GM23248 (cell line): Measurements from ENCODE around the gene RNF157. TPM values are rescaled to one million over a fixed set of nuclear protein-coding genes. Genes with fewer than 3 reads are reported as not detected.

ENCODE experiments used
- DNase-seq: peaks from one replicate; pipeline ENCODE4 v3.0.0-alpha.2; 2015
- H2AFZ ChIP-seq: fragments of 200-600 bp; sonication (generic); 2 replicates; pipeline ENCODE4 v1.6.1; 2016; ENCODE audit warnings: antibody characterized with exemption
- H3F3A ChIP-seq: fragments of 200-600 bp; sonication (generic); 2 replicates; pipeline ENCODE4 v1.6.1; 2016; ENCODE audit warnings: mild to moderate bottlenecking, antibody characterized with exemption, mixed run types; ENCODE audit not compliant: insufficient read depth
- H3K27ac ChIP-seq: fragments of 200-600 bp; sonication (generic); 2 replicates; pipeline ENCODE4 v1.5.1; 2016; ENCODE audit warnings: mild to moderate bottlenecking
- H3K27me3 ChIP-seq: fragments of 200-600 bp; sonication (generic); replicated peaks from 2 replicates; pipeline ENCODE4 v1.6.1; 2016; ENCODE audit warnings: mild to moderate bottlenecking; ENCODE audit not compliant: insufficient read depth
- H3K36me3 ChIP-seq: fragments of 200-600 bp; sonication (generic); 2 replicates; pipeline ENCODE4 v1.6.1; 2016; ENCODE audit warnings: low read depth, mild to moderate bottlenecking
- H3K4me1 ChIP-seq: fragments of 200-600 bp; sonication (generic); 2 replicates; pipeline ENCODE4 v1.6.1; 2016; ENCODE audit warnings: mild to moderate bottlenecking; ENCODE audit not compliant: insufficient read depth
- H3K4me2 ChIP-seq: fragments of 200-600 bp; sonication (generic); one replicate; pipeline ENCODE4 v1.6.1; 2016; ENCODE audit warnings: mild to moderate bottlenecking; ENCODE audit not compliant: unreplicated experiment
- H3K4me3 ChIP-seq: fragments of 200-600 bp; sonication (generic); 2 replicates; pipeline ENCODE4 v1.5.1; 2016; ENCODE audit warnings: mild to moderate bottlenecking
- H3K79me2 ChIP-seq: fragments of 200-600 bp; sonication (generic); 2 replicates; pipeline ENCODE4 v1.6.1; 2016; ENCODE audit warnings: mild to moderate bottlenecking; ENCODE audit not compliant: insufficient read depth
- H3K9ac ChIP-seq: fragments of 200-600 bp; sonication (generic); 2 replicates; pipeline ENCODE4 v1.6.1; 2016; ENCODE audit warnings: mild to moderate bottlenecking
- H3K9me2 ChIP-seq: fragments of 200-600 bp; sonication (generic); 2 replicates; pipeline ENCODE4 v1.6.1; 2016; ENCODE audit warnings: mixed run types, mild to moderate bottlenecking, moderate library complexity; ENCODE audit not compliant: insufficient read depth
- H3K9me3 ChIP-seq: fragments of 200-600 bp; sonication (generic); one replicate; pipeline ENCODE4 v1.6.1; 2017; ENCODE audit warnings: low read depth
- H4K20me1 ChIP-seq: fragments of 200-600 bp; sonication (generic); 2 replicates; pipeline ENCODE4 v1.6.0; 2016; ENCODE audit not compliant: insufficient read depth
- EZH2 ChIP-seq: fragments of 200-600 bp; sonication (generic); IDR thresholded peaks from 2 replicates; pipeline ENCODE4 v1.6.1; 2018; ENCODE audit warnings: antibody characterized with exemption, mild to moderate bottlenecking; ENCODE audit not compliant: insufficient read depth, poor library complexity, severe bottlenecking
- EZH2phosphoT487 ChIP-seq: fragments of 200-600 bp; sonication (generic); IDR thresholded peaks from 2 replicates; pipeline ENCODE4 v1.6.1; 2018; ENCODE audit warnings: antibody characterized with exemption, moderate library complexity, mild to moderate bottlenecking, low read depth; ENCODE audit not compliant: insufficient read depth
- WGBS, 2 experiments: methylation state at CpG; one replicate each; pipeline ENCODE4 v1.1.6; 2015 to 2017; ENCODE audit warnings: low lambda C conversion rate in 2 of 2, low coverage in 1 of 2; ENCODE audit errors: missing lambda C conversion rate in 2 of 2; 5-methylcytosine and 5-hydroxymethylcytosine counted together
- in situ Hi-C: fragments of 300-500 bp; cut with MboI; formaldehyde crosslinking; loops from 2 replicates; pipeline ENCODE4 v1.15.0; 2020
- polyA plus RNA-seq: library from polyadenylated mRNA; unstranded; fragments of >200 nt; fragmentation: Nextera tagmentation; extraction: Ambion mirVana; gene quantifications from 2 replicates; pipeline ENCODE4 v1.2.1, GENCODE V29; 2016
- total RNA-seq: library from RNA; depleted of rRNA; stranded (reverse); fragments of >200 nt; shearing (Covaris generic); gene quantifications from 2 replicates; pipeline ENCODE4 v1.2.3, GENCODE V29; 2014

Gene RNF157
- total and polyA plus RNA-seq, 2 experiments from 2014 or later, result 0.31 to 4.0 TPM

DNA sequence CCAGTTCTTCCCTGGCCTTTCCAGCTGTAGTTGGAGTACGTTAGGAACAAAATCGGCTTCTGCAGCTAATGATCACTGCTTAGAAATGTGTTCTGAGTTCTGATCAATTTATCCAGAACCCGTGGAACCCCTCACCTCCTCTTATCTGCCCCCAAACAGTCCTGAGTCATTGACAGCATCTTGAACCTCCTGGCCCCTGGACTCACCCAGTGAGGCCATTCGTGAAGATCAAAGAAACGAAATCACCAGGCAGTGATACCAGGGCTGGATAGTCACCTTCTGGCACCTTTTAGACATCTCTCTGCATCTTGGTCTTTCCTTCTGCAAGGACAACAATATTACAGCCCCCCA lies 119.7 kb downstream of the RNF157 start:
- H3K36me3 ChIP-seq, result no peaks in the 10 kb centered on the region
- H3K79me2 ChIP-seq, result no peaks in the 10 kb centered on the region
- no peak for DNase-seq
- 86 to 87% methylated on average over 5 of the region's 5 CpGs for WGBS, 2 experiments
- no peaks in the 10 kb centered on the region for H3K9me3 ChIP-seq
- no peaks in the 10 kb centered on the region for H3F3A ChIP-seq
- no peak overlapping the region for H3K4me2 ChIP-seq
- no peak overlapping the region for H3K4me3 ChIP-seq
- H3K4me1 ChIP-seq, result no peaks in the 10 kb centered on the region
- no peaks in the 10 kb centered on the region for H3K9me2 ChIP-seq
- no peak for TF ChIP-seq EZH2
- in situ Hi-C loops, result loop anchor here (5.0 kb wide), 1 partner anchor 167 kb away; no protein-coding TSS in a partner anchor
- H4K20me1 ChIP-seq, result no peaks in the 10 kb centered on the region
- no peak overlapping the region for H3K9ac ChIP-seq
- H3K27ac ChIP-seq, result no peak overlapping the region
- no peak overlapping the region for H2AFZ ChIP-seq
- H3K27me3 ChIP-seq, result no peaks in the 10 kb centered on the region

DNA sequence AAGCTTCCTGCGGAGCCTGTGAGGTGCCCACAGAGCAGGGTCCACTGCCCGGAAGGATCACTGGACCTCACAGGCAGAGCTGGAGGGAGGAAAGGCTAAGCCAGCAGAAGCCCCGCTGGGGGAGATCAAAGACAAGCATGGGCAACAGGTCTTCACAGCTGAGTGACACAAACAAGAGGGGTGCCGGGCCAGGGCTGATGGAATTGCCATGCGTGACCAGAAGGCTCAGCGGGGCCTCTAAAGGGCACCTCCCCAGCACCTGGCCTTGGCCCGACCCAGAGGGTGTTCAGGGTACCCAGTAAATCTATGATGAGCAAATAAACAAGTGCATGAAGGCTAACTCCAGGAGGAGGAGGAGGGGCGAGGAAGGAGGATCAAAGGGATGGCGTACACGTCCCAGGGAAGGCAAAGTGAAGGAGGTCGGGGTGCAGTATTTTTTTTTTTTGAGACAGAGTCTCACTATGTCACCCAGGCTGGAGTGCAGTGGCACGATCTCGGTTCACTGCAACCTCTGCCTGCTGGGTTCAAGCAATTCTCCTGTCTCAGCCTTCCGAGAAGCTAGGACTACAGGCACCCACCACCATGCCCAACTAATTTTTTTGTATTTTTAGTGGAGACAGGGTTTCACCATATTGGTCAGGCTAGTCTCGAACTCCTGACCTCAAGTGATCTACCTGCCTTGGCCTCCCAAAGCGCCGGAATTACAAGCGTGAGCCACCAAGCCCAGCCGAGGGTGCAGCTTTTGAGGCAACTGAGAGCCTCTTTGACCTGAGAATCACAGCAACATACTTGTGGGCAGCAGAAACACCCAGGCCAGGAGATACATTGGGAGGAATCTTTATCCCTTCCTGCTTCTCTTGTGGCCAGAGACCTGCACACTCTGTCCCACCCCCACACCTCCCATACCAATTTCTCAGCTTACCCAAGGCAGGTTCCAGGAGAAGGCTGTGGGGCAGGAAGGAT lies 120.6 kb downstream of the RNF157 start:
- TF ChIP-seq EZH2, result no peak
- no peak for TF ChIP-seq EZH2phosphoT487
- Histone ChIP-seq H3K4me1 (no peaks in the 10 kb centered on the region), H3K4me3 (no peak overlapping the region), H3F3A (no peaks in the 10 kb centered on the region), H3K4me2 (no peak overlapping the region), H3K79me2 (no peaks in the 10 kb centered on the region), H3K9ac (no peak overlapping the region), H3K36me3 (no peaks in the 10 kb centered on the region), H3K9me3 (no peaks in the 10 kb centered on the region), H3K27me3 (no peaks in the 10 kb centered on the region), H3K9me2 (no peaks in the 10 kb centered on the region), H3K27ac (no peak overlapping the region), H2AFZ (no peak overlapping the region), H4K20me1 (no peaks in the 10 kb centered on the region)
- no peak for DNase-seq
- in situ Hi-C loops, result loop anchor here (5.0 kb wide), 1 partner anchor 168 kb away; no protein-coding TSS in a partner anchor
- WGBS, 2 experiments, result 81 to 85% methylated on average over 18 to 19 of the region's 19 CpGs

DNA sequence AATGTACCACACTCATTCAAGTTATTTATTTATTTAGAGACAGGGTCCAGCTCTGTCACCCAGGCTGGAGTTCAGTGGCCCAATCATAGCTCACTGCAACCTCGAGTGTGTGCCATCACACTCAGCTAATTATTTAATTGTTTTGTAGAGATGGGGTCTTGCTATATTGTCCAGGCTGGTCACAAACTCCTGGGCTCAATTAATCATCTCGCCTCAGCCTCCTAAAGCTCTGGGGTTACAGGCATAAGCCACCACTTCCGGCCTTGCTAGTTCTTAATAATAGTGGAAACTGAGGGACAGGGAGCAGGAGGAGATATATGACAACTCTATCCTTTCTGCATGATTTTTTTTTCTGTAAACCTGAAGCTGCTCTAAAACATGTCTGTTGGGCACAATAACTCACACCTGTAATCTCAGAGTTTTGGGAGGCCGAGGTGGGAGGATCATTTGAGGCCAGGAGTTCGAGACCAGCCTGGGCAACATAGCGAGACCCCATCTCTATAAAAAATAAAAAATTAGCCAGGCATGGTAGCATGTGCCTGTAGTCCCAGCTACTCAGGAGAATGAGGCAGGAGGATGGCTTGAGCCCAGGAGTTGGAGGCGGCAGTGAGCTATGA lies 125.0 kb downstream of the RNF157 start:
- no peak overlapping the region for H2AFZ ChIP-seq
- H3K9ac ChIP-seq, result no peak overlapping the region
- no peaks in the 10 kb centered on the region for H3K9me3 ChIP-seq
- TF ChIP-seq EZH2phosphoT487 (no peak), EZH2 (no peak)
- in situ Hi-C loops, result no loop called here
- no peaks in the 10 kb centered on the region for H3K27me3 ChIP-seq
- H3F3A ChIP-seq, result no peaks in the 10 kb centered on the region
- 68 to 73% methylated on average over 7 of the region's 7 CpGs for WGBS, 2 experiments
- no peak overlapping the region for H3K27ac ChIP-seq
- H3K79me2 ChIP-seq, result no peaks in the 10 kb centered on the region
- H3K4me1 ChIP-seq, result no peaks in the 10 kb centered on the region
- H3K4me3 ChIP-seq, result no peak overlapping the region
- DNase-seq, result no peak
- no peaks in the 10 kb centered on the region for H3K36me3 ChIP-seq
- no peaks in the 10 kb centered on the region for H4K20me1 ChIP-seq
- no peak overlapping the region for H3K4me2 ChIP-seq
- no peaks in the 10 kb centered on the region for H3K9me2 ChIP-seq

DNA sequence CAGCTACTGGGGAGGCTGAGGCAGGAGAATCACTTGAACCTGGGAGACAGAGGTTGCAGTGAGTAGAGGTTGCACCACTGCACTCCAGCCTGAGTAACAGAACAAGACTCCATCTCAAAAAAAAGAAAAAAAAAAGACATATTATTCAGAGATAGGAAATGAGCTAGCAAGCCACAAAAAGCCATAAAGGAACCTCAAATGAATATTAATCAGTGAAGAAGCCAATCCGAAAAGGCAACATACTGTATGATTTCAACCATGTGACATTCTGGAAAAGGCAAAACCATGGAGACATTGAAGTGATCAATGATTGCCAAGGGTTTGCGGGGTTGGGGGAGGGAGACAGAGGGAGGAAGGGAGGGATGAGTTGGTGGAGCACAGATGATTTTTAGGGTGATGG lies 128.3 kb downstream of the RNF157 start:
- DNase-seq, result peak; percentile 18
- in situ Hi-C loops, result no loop called here
- TF ChIP-seq EZH2phosphoT487, result no peak
- no peak for TF ChIP-seq EZH2
- Histone ChIP-seq H3K79me2 (no peaks in the 10 kb centered on the region), H3K36me3 (no peaks in the 10 kb centered on the region), H3K4me3 (no peak overlapping the region), H3K9me2 (no peaks in the 10 kb centered on the region), H3K4me2 (no peak overlapping the region), H3K27ac (no peak overlapping the region), H3K9ac (no peak overlapping the region), H2AFZ (no peak overlapping the region), H3F3A (no peaks in the 10 kb centered on the region), H3K27me3 (no peaks in the 10 kb centered on the region), H3K4me1 (no peaks in the 10 kb centered on the region), H4K20me1 (no peaks in the 10 kb centered on the region), H3K9me3 (no peaks in the 10 kb centered on the region)
- 52 to 62% methylated on average over 2 of the region's 2 CpGs for WGBS, 2 experiments
